Activated CD4-positive, alpha-beta T cell treated with anti-CD3 and anti-CD28 coated beads, Interleukin-2, amount 10 ng/mL, durations not matched to agents 7 days and 5 days (primary cell): Measurements from ENCODE around the gene ADAMTS12. TPM values are rescaled to one million over a fixed set of nuclear protein-coding genes. Genes with fewer than 3 reads are reported as not detected.

Experiments used
- CTCF ChIA-PET: fragments of 350-600 bp; sonication (Branson Sonifier 250); formaldehyde crosslinking; loops from one replicate; lab custom pipeline; 2021; ENCODE audit warnings: antibody characterized with exemption; lab: Charles Lee
- POLR2A ChIA-PET: fragments of 350-600 bp; sonication (Branson Sonifier 250); formaldehyde crosslinking; loops from one replicate; lab custom pipeline; 2021; ENCODE audit warnings: antibody characterized with exemption; lab: Charles Lee
- DNase-seq: peaks from one replicate; pipeline ENCODE4 v3.0.0-alpha.2; 2020
- H3K27ac Mint-ChIP-seq: one replicate; pipeline ENCODE4 v1.8.0; 2021; ENCODE audit warnings: mild to moderate bottlenecking, moderate library complexity, mixed read lengths
- H3K27me3 Mint-ChIP-seq: one replicate; pipeline ENCODE4 v1.8.0; 2021; ENCODE audit warnings: mixed read lengths
- H3K36me3 Mint-ChIP-seq: one replicate; pipeline ENCODE4 v1.8.0; 2021; ENCODE audit warnings: low read depth, mixed read lengths
- H3K4me1 Mint-ChIP-seq: one replicate; pipeline ENCODE4 v1.8.0; 2021; ENCODE audit warnings: mixed read lengths
- H3K4me3 Mint-ChIP-seq: one replicate; pipeline ENCODE4 v1.8.0; 2021; ENCODE audit warnings: mild to moderate bottlenecking, moderate library complexity, mixed read lengths
- H3K9me3 Mint-ChIP-seq: one replicate; pipeline ENCODE4 v1.8.0; 2021; ENCODE audit warnings: mixed read lengths
- total RNA-seq, 2 experiments: library from RNA; stranded (reverse); gene quantifications; one replicate each; pipeline ENCODE4 v1.2.3, GENCODE V29; 2021

Gene ADAMTS12
- total RNA-seq, 2 experiments from 2014 or later, result not detected

DNA sequence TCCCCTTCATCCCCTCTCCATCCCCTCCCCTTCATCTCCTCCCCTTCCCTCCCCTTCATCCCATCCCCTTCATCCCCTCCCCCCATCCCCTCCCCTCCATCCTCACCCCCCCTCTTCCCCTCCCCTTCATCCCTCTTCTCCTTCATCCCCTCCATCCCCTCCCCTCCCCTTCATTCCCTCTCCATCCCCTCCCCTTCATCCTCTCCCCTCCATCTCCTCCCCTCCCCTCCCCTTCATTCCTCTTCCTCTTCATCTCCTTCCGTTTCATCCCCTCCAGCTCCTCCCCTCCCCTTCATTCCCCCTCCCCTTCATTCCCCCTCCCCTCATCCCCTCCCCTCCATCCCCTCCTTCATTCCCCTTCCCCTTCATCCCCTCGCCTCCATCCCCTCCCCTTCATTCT is 410.9 kb downstream of the ADAMTS12 start:
- peaks cover 16% of the 10 kb centered on the region for H3K36me3 Mint-ChIP-seq
- POLR2A ChIA-PET, result no interaction called here
- CTCF ChIA-PET, result no interaction called here

DNA sequence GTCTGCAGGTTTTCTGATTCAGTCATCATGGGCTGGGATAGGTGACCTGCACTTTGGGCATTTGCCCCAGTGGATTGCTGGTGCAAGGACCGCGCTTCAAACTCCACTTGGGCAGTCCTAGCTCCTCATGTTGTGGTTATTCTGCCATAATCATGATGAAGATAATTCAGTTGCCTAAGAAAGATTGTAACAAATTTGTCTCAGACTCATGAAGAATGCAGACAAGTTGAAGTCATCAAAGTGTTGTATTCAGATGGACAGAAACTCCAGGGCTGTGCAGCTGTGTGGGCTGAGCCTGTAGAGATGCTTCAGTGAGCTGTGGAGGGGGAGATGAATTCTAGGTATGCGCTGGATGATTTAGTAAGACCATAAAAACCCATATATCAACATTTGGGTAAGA is 412.5 kb downstream of the ADAMTS12 start:
- Mint-ChIP-seq H3K36me3 (peaks cover 32% of the 10 kb centered on the region), H3K9me3 (peaks cover 9% of the 10 kb centered on the region), H3K4me1 (no peaks in the 10 kb centered on the region), H3K27ac (no peak overlapping the region), H3K27me3 (no peaks in the 10 kb centered on the region), H3K4me3 (no peak overlapping the region)
- DNase-seq, result no peak
- CTCF ChIA-PET, result no interaction called here
- POLR2A ChIA-PET, result no interaction called here

More for the DNA sequence above, 410.9 kb downstream of the ADAMTS12 start:
- Mint-ChIP-seq H3K4me1 (no peaks in the 10 kb centered on the region), H3K27ac (no peak overlapping the region), H3K4me3 (no peak overlapping the region), H3K9me3 (no peaks in the 10 kb centered on the region), H3K27me3 (no peaks in the 10 kb centered on the region)
- no peak for DNase-seq

DNA sequence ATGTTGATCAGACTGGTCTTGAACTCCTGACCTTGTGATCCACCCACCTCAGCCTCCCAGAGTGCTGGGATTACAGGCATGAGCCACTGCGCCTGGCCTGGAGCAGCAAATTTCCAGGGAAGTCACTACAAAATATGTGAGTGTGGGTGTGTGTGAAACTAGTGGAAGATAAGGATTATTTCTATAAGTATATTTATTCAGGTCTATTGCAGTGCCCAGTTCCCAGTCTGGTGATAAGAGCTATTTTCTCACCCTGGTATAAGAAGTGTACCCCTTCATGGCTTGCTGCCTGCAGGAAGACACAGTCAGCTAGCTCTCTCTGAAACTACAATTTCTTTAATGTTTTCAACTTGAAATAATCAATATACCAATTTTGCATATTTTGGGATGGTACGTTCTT is 414.0 kb downstream of the ADAMTS12 start:
- Mint-ChIP-seq H3K4me1 (no peaks in the 10 kb centered on the region), H3K9me3 (peaks cover 18% of the 10 kb centered on the region), H3K27ac (no peak overlapping the region), H3K27me3 (no peaks in the 10 kb centered on the region), H3K36me3 (peaks cover 46% of the 10 kb centered on the region), H3K4me3 (no peak overlapping the region)
- CTCF ChIA-PET, result no interaction called here
- no peak for DNase-seq
- POLR2A ChIA-PET, result no interaction called here

DNA sequence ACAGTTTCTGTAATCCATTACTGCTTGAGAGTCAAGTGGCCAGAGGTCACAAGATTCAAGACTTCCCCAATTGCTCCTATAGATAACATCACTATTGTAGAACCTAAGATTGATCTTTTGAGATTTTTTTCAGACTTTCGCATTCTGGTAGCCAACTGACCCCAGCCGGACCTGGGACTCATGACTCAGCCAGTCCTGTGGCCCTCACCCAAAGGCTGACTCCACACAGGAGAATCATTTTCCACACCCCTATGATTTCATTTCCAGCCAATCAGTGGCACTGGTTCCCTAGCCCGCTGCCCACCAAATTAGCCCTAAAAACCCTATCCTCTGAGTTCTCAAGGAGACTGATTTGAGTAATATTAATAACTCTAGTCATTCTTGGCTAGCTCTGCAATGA is 414.8 kb downstream of the ADAMTS12 start:
- no peak overlapping the region for H3K4me3 Mint-ChIP-seq
- peaks cover 18% of the 10 kb centered on the region for H3K9me3 Mint-ChIP-seq
- no peaks in the 10 kb centered on the region for H3K4me1 Mint-ChIP-seq
- no peak for DNase-seq
- no peak overlapping the region for H3K27ac Mint-ChIP-seq
- no peaks in the 10 kb centered on the region for H3K27me3 Mint-ChIP-seq
- ChIA-PET CTCF (no interaction called here), POLR2A (no interaction called here)
- H3K36me3 Mint-ChIP-seq, result peaks cover 53% of the 10 kb centered on the region

DNA sequence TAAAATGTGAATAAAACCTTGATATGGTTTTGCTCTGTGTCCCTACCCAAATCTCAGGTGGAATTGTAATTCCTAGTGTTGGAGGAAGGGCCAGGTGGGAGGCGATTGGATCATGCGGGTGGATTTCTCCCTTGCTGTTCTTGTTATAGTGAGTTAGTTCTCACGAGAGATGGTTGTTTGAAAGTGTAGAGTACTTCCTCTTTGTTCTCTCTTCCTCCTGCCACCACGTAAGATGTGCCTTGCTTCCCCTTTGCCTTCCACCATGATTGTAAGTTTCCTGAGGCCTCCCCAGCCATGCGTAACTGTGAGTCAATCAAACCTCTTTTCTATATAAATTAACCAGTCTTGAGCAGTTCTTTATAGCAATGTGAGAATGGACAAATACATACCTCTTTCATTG is 416.1 kb downstream of the ADAMTS12 start:
- Mint-ChIP-seq H3K4me1 (no peaks in the 10 kb centered on the region), H3K36me3 (peaks cover 65% of the 10 kb centered on the region), H3K9me3 (peaks cover 18% of the 10 kb centered on the region), H3K4me3 (no peak overlapping the region), H3K27ac (no peak overlapping the region), H3K27me3 (no peaks in the 10 kb centered on the region)
- ChIA-PET POLR2A (no interaction called here), CTCF (interaction anchor here (0.8 kb wide), 1 partner anchor 14 kb away, joined by 3 read pairs; no protein-coding TSS in a partner anchor)
- DNase-seq, result no peak

DNA sequence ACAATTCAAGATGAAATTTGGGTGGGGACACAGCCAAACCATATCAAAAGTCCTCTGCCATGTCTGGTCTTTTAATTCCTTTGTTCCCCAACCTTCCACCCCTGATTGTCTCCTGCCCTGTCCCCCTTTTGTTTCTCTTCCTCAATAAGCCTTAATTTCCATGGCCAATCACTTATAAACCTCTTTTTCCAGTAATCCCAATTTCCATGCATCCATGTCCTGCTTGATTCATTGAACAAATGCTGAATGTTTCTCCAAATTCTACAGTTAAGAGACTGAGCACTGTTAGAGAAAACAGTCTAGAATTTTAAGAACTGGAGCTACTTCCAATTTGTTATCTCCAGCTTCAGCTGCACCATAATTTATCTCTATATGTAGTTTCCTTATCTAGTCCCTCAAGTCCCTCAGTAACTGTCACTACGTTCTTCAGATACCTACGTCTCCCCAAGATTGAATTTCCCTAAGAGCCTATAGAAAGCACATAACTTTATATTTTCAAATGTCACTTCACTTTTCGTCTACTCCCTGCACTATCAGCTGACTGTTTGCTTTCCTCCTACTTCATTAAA is 416.8 kb downstream of the ADAMTS12 start:
- Mint-ChIP-seq H3K9me3 (peaks cover 18% of the 10 kb centered on the region), H3K27ac (no peak overlapping the region), H3K4me3 (no peak overlapping the region), H3K4me1 (no peaks in the 10 kb centered on the region), H3K36me3 (peaks cover 69% of the 10 kb centered on the region), H3K27me3 (no peaks in the 10 kb centered on the region)
- ChIA-PET POLR2A (interaction anchor here (0.5 kb wide), 1 partner anchor 10 kb away, joined by 3 read pairs; no protein-coding TSS in a partner anchor), CTCF (interaction anchor here (0.8 kb wide), 1 partner anchor 14 kb away, joined by 3 read pairs; no protein-coding TSS in a partner anchor)
- no peak for DNase-seq

DNA sequence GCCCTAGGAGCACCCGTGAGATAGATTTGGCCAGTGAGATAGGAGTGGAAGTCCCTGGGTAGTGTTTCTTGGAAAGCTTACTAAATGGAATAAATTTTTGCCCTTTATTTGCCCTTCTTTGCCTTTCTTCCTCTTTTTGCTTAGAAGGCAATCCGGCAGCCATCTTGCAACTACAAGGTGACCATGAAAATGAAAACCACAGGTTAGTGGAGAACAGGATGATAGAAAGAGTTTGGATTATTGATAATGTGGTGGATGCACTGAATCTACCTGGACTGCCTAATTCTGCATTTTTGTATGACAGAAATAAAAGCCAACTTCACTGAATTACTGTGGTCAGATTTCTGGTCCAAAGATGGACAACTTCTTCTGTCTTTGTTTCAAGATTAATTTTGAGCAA is 417.8 kb downstream of the ADAMTS12 start:
- Mint-ChIP-seq H3K27ac (no peak overlapping the region), H3K36me3 (peaks cover 73% of the 10 kb centered on the region), H3K9me3 (peaks cover 18% of the 10 kb centered on the region), H3K4me1 (no peaks in the 10 kb centered on the region), H3K27me3 (no peaks in the 10 kb centered on the region), H3K4me3 (no peak overlapping the region)
- POLR2A ChIA-PET, result no interaction called here
- no peak for DNase-seq
- CTCF ChIA-PET, result no interaction called here

Other genes with a start within 250 kb of the ADAMTS12 start
- not detected for gene RXFP3, start 44.4 kb upstream of the ADAMTS12 start, total RNA-seq
- under 1 TPM in 1 of 2 experiments, not detected in 1; 0.19 TPM for gene SLC45A2, start 92.7 kb upstream of the ADAMTS12 start, total RNA-seq
- 1 to 10 TPM; 4.8 to 6.0 TPM for gene AMACR, start 116.1 kb upstream of the ADAMTS12 start, total RNA-seq
- 1 to 10 TPM; 4.5 to 5.2 TPM for gene C1QTNF3, start 151.2 kb upstream of the ADAMTS12 start, total RNA-seq